HG03442 (cell line): ENCODE data around the gene SLC39A1.
"Not testable (repeated sequence)": the region's sequence is repeated elsewhere in the genome, so short reads cannot be mapped to it uniquely, and the experiment has no call there.

Experiments used
- ATAC-seq: cut with Tn5 transposase; IDR thresholded peaks from one replicate; pipeline ENCODE4 v1.9.1; 2021; ENCODE audit warnings: mild to moderate bottlenecking, moderate library complexity; ENCODE audit not compliant: unreplicated experiment

SLC39A1 gene

DNA sequence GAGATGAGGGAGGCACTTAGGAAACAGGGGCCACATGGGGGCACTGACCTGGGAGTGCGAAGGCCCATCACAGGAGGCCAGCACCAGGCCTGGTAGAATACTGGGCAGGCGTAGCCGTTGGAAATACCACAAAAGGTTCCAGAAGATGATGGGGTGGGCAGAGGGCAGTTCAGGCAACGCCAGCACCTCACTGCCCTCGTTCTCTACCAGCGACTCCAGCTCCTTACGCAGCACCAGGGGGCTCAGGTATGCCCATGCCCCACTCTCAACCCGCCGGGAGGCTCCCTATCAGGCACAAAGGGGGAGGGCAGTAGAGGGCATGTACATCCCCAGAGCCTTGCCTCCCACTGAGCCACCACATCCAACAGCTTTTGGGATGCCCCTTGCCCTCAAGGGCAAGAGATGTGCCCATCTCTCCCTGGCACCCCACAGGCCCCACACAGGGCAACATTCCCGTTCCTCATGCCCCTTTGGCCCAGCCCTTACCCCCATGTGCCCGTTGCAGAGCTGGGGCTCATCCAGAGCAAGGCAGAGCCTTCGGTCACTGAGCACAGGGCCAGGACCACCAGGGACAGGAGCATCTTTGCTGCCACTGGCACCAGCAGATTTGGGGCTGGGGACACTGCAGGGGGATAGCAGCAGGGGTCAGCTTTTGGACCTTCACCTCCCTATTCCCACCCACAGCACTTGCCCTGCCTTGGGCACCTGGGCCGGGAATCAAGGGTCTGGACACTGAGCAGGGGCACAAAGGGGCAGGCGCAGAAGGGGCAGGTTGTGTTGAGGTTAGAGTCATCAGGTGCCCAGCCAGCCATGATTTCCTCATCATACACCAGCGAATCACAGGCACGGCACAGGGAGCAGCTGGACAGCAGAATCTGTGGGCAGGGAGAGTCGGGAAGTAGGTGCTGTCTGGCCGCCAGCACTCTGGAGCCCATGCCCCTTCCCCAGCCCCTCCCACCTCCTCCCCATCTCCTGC, 30.9 kb downstream of the SLC39A1 start:
- no peak for ATAC-seq

GRCh38 chr1:153929981-153930948, 33.1 kb downstream of the SLC39A1 start:
- ATAC-seq = no peak

DNA sequence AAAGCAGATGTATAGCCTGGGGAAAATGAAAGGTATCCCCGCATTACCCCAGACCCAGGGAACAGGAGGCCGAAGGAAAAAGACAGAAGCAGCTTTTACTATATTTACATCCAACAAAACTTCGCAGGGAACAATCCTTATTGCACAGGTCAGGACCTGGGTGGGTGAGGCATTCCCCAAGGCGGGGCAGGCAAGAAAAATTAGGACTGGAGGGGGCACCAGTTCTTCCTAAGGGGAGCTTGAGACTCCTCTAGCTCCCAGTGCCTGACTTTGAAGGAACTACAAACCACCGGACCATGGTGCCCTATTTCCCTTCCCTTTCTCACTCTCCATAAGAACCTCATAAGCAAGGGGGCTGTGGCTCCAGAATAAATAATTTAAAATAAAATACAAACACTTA, 33.9 kb downstream of the SLC39A1 start:
- ATAC-seq = no peak

DNA sequence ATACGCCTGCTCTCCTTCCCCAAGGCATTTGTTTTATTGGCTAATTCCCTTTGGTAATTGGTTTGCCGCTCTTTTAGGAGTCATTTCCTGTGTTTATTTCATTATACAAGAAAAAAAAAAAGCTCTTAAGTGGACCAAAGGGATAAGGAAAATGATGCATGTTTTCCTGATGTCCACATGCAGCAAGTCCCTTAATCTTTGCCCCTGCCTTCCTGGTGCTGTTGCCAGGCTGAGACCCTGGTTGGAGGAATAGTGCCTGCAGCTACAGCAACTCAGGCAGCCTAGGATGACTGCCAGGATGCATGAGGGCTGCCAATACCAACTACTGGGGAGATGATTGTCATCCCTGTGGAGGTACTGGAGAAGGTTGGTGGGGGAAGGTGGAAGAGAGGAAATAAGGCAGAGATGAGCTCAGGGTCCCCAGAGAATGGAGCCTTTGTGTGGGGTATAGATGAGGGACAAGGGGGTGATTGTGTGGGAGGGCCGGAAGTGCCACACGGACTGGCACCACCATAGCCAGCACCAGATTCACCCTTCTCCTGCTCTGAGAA, 34.5 kb downstream of the SLC39A1 start:
- no peak for ATAC-seq

DNA sequence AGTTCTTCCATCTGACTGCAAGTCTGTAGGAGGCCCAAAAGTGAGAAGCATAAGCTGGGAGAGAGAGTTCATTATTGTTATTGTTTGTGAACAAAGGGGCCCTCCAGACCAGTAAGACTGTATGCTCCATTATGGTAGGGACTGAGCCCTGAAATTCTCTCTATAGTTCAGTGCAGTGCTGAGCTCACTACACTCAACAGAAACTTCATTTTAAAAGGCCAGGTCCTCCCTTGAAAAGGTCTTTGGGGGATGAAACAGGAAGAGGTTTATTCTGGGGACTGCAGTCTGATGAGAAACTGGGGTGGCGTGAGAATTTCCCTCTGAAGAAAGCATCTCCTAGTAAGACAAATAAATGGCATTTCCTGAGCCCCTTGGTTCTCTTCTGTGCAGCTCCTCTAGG, 35.1 kb downstream of the SLC39A1 start:
- ATAC-seq = no peak

- ATAC-seq = no peak
Observed at GRCh38 chr1:153926405-153926804, 36.9 kb downstream of the SLC39A1 start.

DNA sequence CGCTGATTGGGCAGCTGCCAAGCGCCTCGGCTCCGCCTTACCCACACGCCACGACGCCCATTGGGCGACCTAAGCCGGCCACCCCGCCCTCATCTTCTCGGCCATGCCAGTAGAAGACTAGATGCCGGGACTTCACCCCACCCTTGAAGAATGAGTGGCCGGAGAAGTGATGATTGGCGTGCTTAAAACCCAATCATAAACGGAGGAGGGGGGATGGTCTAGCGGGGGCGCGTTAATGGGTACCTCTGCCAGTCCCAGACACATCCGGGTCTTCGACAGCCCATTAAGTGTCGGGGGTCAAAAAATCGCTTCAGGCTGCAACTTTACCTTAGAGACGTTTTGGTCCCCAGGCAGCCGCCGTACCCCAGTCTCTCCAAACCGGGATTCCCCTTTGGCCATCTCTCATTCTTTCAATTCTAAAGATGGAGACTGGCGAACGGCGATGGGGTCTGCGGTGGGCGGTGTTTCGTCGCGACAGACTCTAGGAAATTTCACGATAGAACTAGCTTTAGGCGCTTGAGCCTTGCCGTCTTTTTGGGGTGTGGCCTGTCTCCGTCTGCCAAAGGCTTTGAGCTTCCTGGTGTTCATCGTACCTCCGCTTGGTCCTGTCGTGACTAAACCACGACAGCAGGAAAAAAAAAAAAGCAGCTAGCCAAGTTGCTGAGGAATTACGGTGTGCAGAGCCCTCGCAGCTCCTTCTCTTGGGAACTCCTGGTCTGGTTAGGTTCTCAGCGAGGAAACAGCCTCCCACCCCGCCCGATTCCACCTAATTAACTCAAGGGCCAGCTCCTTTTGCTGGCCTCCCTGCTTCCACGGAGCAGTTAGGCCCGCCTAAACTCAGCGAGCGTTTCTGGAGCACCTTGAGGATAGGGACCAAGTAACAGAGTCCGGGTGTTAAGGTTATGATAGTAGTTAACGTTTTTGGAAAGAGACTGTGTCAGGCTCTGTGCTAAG, 40.1 kb downstream of the SLC39A1 start, which contains the start of gene GATAD2B:
TSS of gene GATAD2B (minus strand) at position 1 of the 954 bp plus-strand sequence. CDS start 94,625 bp downstream, outside the sequence.
- peak; percentile 92 for ATAC-seq

- peak; percentile 16 for ATAC-seq
Observed at GRCh38 chr1:153922076-153922971, 41.0 kb downstream of the SLC39A1 start.

DNA sequence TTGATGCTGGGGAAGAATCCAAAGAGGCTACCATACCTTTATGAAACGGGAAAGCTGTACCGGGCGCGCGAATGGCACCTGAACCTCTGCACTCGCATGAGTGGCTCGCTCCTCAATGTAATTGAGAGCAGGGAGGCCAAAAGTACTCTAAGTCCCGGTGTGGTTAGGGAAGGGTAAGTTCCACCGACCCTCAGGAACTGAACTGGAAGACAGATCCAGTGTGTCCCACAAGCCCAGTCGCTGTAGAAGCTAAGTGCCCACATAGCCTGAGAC, 41.6 kb downstream of the SLC39A1 start:
- no peak for ATAC-seq

GRCh38 chr1:153921080-153921802, 42.1 kb downstream of the SLC39A1 start:
- ATAC-seq = no peak

DNA sequence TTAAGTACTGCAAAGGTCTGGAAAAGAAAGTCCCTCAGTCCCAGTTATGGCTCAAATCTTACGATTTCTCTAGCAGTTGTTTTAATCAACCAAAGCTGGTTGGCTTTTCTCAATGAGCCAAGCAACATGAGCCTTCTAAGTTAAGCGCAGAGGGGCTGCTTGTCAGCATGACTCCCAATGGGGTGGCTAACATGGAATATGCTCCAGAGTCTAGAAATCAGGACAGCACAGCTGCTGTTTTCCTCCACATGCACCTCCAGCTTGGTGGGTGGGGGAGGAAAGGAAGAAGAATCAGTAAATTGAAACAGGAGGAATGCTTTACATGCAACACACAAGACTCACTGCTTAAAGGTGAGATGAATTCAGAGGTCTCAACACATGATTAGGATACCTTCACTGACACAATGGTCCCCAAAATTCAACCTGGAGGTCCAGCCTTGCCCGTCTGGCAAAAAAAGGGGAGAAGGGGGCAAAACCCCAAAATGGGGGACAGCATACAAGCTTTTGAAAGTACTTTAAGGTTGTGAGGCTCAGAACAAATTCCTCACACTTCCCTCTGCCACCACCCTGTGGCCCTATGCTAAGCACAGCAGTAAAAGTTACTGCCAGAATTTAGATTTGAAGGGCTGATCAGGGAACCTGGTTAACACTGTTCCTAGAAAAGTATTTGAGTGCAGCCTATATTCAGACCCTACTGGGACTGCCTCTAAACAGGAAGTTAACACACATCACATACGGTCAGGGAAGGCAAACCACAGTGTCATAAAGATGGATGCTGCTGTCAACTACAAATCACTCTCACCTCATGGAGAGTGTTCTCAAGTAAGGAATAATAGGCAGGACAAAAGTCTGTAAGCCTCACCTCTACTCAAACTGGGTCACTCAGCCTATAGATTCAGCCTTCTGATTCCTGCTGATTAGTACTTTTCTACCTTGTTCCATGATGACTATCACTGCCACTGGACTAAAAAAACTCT, 43.2 kb downstream of the SLC39A1 start:
- no peak for ATAC-seq

DNA sequence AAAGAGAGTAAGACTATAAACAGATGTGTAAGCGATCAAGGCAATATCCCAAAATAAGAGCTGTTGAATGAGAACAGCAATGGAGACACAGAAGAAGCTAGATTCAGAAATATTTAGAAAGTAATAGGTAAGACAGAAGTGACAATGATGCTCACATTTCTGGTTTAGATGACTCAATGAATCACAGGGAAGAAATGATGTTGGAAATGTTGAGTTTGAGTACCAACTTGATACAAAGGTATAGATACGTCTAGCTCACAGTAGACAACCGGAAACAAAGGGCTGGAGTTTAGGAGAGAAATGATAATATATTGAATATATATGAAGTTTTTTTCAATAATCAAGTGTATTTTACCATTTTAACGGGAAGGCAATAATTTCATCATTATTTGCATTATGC, 47.0 kb downstream of the SLC39A1 start:
- no peak for ATAC-seq

DNA sequence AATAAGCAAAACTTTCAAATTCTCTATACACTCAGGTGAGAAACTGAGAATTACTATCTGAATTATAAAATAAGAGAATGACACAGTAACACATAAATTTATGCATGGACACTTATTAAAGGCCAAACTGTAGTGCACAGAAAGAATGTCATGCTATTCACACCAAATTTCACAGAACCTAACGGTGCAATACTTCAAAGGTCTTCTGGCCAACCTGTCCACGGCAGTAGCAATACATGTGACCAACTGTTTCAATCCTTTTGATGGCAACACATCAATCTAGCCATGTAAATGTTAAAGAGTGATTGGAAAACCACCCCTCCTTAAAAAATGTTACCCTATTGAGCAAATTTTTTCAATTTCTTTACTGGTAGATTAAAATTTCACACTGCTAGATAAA, 51.0 kb downstream of the SLC39A1 start:
- no peak for ATAC-seq

DNA sequence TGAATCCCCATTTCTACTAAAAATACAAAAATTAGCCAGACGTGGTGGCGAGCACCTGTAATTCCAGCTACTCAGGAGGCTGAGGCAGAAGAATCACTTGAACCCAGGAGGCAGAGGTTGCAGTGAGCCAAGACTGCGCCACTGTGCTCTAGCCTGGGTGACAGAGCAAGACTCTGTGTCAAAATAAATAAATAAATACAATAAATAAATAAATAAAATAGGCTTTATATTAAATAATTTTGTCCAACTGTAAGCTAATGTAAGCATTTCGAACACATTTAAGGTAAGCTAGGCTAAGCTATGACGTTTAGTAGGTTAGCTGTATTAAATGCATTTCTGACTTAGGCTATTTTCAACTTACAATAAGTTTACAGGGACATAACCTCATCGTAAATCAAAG, 52.8 kb downstream of the SLC39A1 start:
- ATAC-seq = not testable (repeated sequence)
